ENCODE measurements around the gene SH2D5.

SH2D5 gene

GRCh38 chr1:20733360-20733975 lies 965 bp upstream of the SH2D5 start:
- no peak overlapping the region for H3K27ac Mint-ChIP-seq
- H3K4me3 Mint-ChIP-seq = peak overlapping the region; percentile 87
- H3K36me3 Mint-ChIP-seq (ENCODE audit: low read depth) = peaks cover 34% of the 10 kb centered on the region
- peaks cover 51% of the 10 kb centered on the region for H3K27me3 Mint-ChIP-seq
- intact Hi-C loops (cut with micrococcal nuclease) = loop anchor here (2.0 kb wide), 1 partner anchor 37 kb away; no protein-coding TSS in a partner anchor
- H3K4me1 Mint-ChIP-seq (ENCODE audit: low read depth) = peaks cover 26% of the 10 kb centered on the region
- H3K9me3 Mint-ChIP-seq = no peaks in the 10 kb centered on the region

GRCh38 chr1:20732071-20732587 lies 374 bp downstream of the SH2D5 start:
- Mint-ChIP-seq H3K9me3 (no peaks in the 10 kb centered on the region), H3K27ac (no peak overlapping the region), H3K36me3 (ENCODE audit: low read depth) (peaks cover 21% of the 10 kb centered on the region), H3K27me3 (peaks cover 60% of the 10 kb centered on the region), H3K4me3 (peak overlapping the region; percentile 87), H3K4me1 (ENCODE audit: low read depth) (peaks cover 26% of the 10 kb centered on the region)
- intact Hi-C loops (cut with micrococcal nuclease) = loop anchor here (2.0 kb wide), 1 partner anchor 35 kb away; no protein-coding TSS in a partner anchor

GRCh38 chr1:20731057-20731991 lies 1.2 kb downstream of the SH2D5 start:
- Mint-ChIP-seq H3K36me3 (ENCODE audit: low read depth) (peaks cover 13% of the 10 kb centered on the region), H3K27me3 (peaks cover 60% of the 10 kb centered on the region), H3K27ac (no peak overlapping the region), H3K9me3 (no peaks in the 10 kb centered on the region), H3K4me1 (ENCODE audit: low read depth) (peaks cover 26% of the 10 kb centered on the region), H3K4me3 (peak overlapping the region; percentile 87)
- intact Hi-C loops (cut with micrococcal nuclease) = no loop called here

- H3K36me3 Mint-ChIP-seq (ENCODE audit: low read depth) = peaks cover 7% of the 10 kb centered on the region
- peaks cover 26% of the 10 kb centered on the region for H3K4me1 Mint-ChIP-seq (ENCODE audit: low read depth)
- no peak overlapping the region for H3K27ac Mint-ChIP-seq
- H3K4me3 Mint-ChIP-seq = no peak overlapping the region
- no peaks in the 10 kb centered on the region for H3K9me3 Mint-ChIP-seq
- intact Hi-C loops (cut with micrococcal nuclease) = no loop called here
- peaks cover 60% of the 10 kb centered on the region for H3K27me3 Mint-ChIP-seq
Measured at GRCh38 chr1:20730690-20731056, 1.8 kb downstream of the SH2D5 start.

- intact Hi-C loops (cut with micrococcal nuclease) = no loop called here
- no peak overlapping the region for H3K27ac Mint-ChIP-seq
- H3K9me3 Mint-ChIP-seq = no peaks in the 10 kb centered on the region
- H3K4me1 Mint-ChIP-seq (ENCODE audit: low read depth) = peaks cover 26% of the 10 kb centered on the region
- peaks cover 60% of the 10 kb centered on the region for H3K27me3 Mint-ChIP-seq
- H3K4me3 Mint-ChIP-seq = no peak overlapping the region
- H3K36me3 Mint-ChIP-seq (ENCODE audit: low read depth) = peaks cover 6% of the 10 kb centered on the region
Measured at GRCh38 chr1:20729990-20730689, 2.4 kb downstream of the SH2D5 start.

- H3K9me3 Mint-ChIP-seq = no peaks in the 10 kb centered on the region
- H3K27me3 Mint-ChIP-seq = peaks cover 62% of the 10 kb centered on the region
- intact Hi-C loops (cut with micrococcal nuclease) = no loop called here
- no peak overlapping the region for H3K4me3 Mint-ChIP-seq
- peaks cover 26% of the 10 kb centered on the region for H3K4me1 Mint-ChIP-seq (ENCODE audit: low read depth)
- H3K27ac Mint-ChIP-seq = no peak overlapping the region
- peaks cover 6% of the 10 kb centered on the region for H3K36me3 Mint-ChIP-seq (ENCODE audit: low read depth)
Measured at GRCh38 chr1:20729155-20729931, 3.2 kb downstream of the SH2D5 start.

GRCh38 chr1:20728371-20729154 lies 3.9 kb downstream of the SH2D5 start:
- no peak overlapping the region for H3K27ac Mint-ChIP-seq
- peaks cover 6% of the 10 kb centered on the region for H3K36me3 Mint-ChIP-seq (ENCODE audit: low read depth)
- peaks cover 26% of the 10 kb centered on the region for H3K4me1 Mint-ChIP-seq (ENCODE audit: low read depth)
- no peak overlapping the region for H3K4me3 Mint-ChIP-seq
- peaks cover 58% of the 10 kb centered on the region for H3K27me3 Mint-ChIP-seq
- intact Hi-C loops (cut with micrococcal nuclease) = no loop called here
- no peaks in the 10 kb centered on the region for H3K9me3 Mint-ChIP-seq

GRCh38 chr1:20727746-20728316 lies 4.7 kb downstream of the SH2D5 start:
- Mint-ChIP-seq H3K4me1 (ENCODE audit: low read depth) (peaks cover 19% of the 10 kb centered on the region), H3K27me3 (peaks cover 52% of the 10 kb centered on the region), H3K4me3 (no peak overlapping the region), H3K27ac (no peak overlapping the region), H3K9me3 (no peaks in the 10 kb centered on the region), H3K36me3 (ENCODE audit: low read depth) (peaks cover 6% of the 10 kb centered on the region)
- intact Hi-C loops (cut with micrococcal nuclease) = no loop called here

GRCh38 chr1:20726932-20727745 lies 5.4 kb downstream of the SH2D5 start:
- no peak overlapping the region for H3K4me3 Mint-ChIP-seq

GRCh38 chr1:20726118-20726911 lies 6.2 kb downstream of the SH2D5 start:
- Mint-ChIP-seq H3K27me3 (peaks cover 41% of the 10 kb centered on the region), H3K9me3 (no peaks in the 10 kb centered on the region), H3K4me3 (no peak overlapping the region), H3K36me3 (ENCODE audit: low read depth) (no peaks in the 10 kb centered on the region), H3K27ac (no peak overlapping the region), H3K4me1 (ENCODE audit: low read depth) (peaks cover 8% of the 10 kb centered on the region)
- intact Hi-C loops (cut with micrococcal nuclease) = no loop called here

More at GRCh38 chr1:20726932-20727745, 5.4 kb downstream of the SH2D5 start:
- H3K27me3 Mint-ChIP-seq = peaks cover 47% of the 10 kb centered on the region
- H3K9me3 Mint-ChIP-seq = no peaks in the 10 kb centered on the region
- intact Hi-C loops (cut with micrococcal nuclease) = no loop called here
- peaks cover 12% of the 10 kb centered on the region for H3K4me1 Mint-ChIP-seq (ENCODE audit: low read depth)
- H3K27ac Mint-ChIP-seq = no peak overlapping the region
- H3K36me3 Mint-ChIP-seq (ENCODE audit: low read depth) = peaks cover 1% of the 10 kb centered on the region
